CD14-positive monocyte (primary cell): ENCODE results near the gene FBXW11. TPM values are rescaled to one million over a fixed set of nuclear protein-coding genes. Genes with fewer than 3 reads are reported as not detected.

ENCODE experiments used
- DNase-seq, 3 donors: peaks; one replicate each; pipeline ENCODE4 v3.0.0-alpha.2; 2011 to 2022
- H2AFZ ChIP-seq: 2 replicates; pipeline ENCODE4 v1.6.0; 2012; ENCODE audit warnings: mild to moderate bottlenecking, low read depth, low read length, inconsistent platforms; ENCODE audit not compliant: insufficient read depth, poor library complexity, severe bottlenecking
- H3K27ac ChIP-seq, 2 donors: 1 replicate in 1 of 2; 2 replicates in 1 of 2; pipeline ENCODE4 v1.5.1; 2012 to 2013; ENCODE audit warnings: low read length in 2 of 2, control low read depth in 1 of 2, inconsistent platforms in 1 of 2, low read depth in 1 of 2, mild to moderate bottlenecking in 1 of 2
- H3K27me3 ChIP-seq, 2 donors: one replicate each; pipeline versions ENCODE4 v1.6.0 to v1.6.1; 2011 to 2013; ENCODE audit warnings: low read length in 2 of 2; ENCODE audit not compliant: control insufficient read depth in 2 of 2, insufficient read depth in 2 of 2
- H3K36me3 ChIP-seq, 2 donors: replicated peaks in 1 of 2; 1 replicate in 1 of 2; 2 replicates in 1 of 2; pipeline versions ENCODE4 v1.5.1 to v1.6.1; 2012 to 2013; ENCODE audit warnings: low read length in 2 of 2, control low read depth in 1 of 2, inconsistent platforms in 1 of 2, mild to moderate bottlenecking in 1 of 2; ENCODE audit not compliant: insufficient read depth in 2 of 2, control insufficient read depth in 1 of 2
- H3K4me1 ChIP-seq, 2 donors: 1 replicate in 1 of 2; 2 replicates in 1 of 2; pipeline versions ENCODE4 v1.5.1 to v1.6.1; 2012 to 2013; ENCODE audit warnings: low read length in 2 of 2, control low read depth in 1 of 2, inconsistent platforms in 1 of 2, mild to moderate bottlenecking in 1 of 2, moderate library complexity in 1 of 2; ENCODE audit not compliant: insufficient read depth in 2 of 2, control insufficient read depth in 1 of 2
- H3K4me2 ChIP-seq: replicated peaks from 2 replicates; pipeline ENCODE3; 2012; ENCODE audit warnings: low read length, moderate library complexity, mild to moderate bottlenecking; ENCODE audit not compliant: poor library complexity, severe bottlenecking; ENCODE audit errors: extremely low read depth
- H3K4me3 ChIP-seq, 3 experiments: fragments of 200-600 bp in 1 of 3; sonication (generic) in 1 of 3; replicated peaks in 1 of 3; 1 replicate in 2 of 3; 2 replicates in 1 of 3; pipeline ENCODE4 v1.5.1; 2011 to 2013; ENCODE audit warnings: low read length in 3 of 3, mild to moderate bottlenecking in 3 of 3, control low read depth in 2 of 3, low read depth in 2 of 3, inconsistent platforms in 1 of 3, moderate library complexity in 1 of 3
- H3K79me2 ChIP-seq: 2 replicates; pipeline ENCODE4 v1.6.0; 2012; ENCODE audit warnings: mild to moderate bottlenecking, control low read depth, inconsistent platforms, low read length, moderate library complexity; ENCODE audit not compliant: insufficient read depth
- H3K9ac ChIP-seq: 2 replicates; pipeline ENCODE4 v1.6.0; 2017; ENCODE audit warnings: low read length, mild to moderate bottlenecking; ENCODE audit not compliant: insufficient read depth, poor library complexity, severe bottlenecking
- H3K9me3 ChIP-seq, 2 donors: replicated peaks in 1 of 2; 1 replicate in 1 of 2; 2 replicates in 1 of 2; pipeline versions ENCODE4 v1.5.1 to v1.6.1; 2012 to 2013; ENCODE audit warnings: low read length in 2 of 2, control low read depth in 1 of 2; ENCODE audit not compliant: control insufficient read depth in 1 of 2, insufficient read depth in 1 of 2
- H4K20me1 ChIP-seq: 2 replicates; pipeline ENCODE4 v1.6.0; 2012; ENCODE audit warnings: mild to moderate bottlenecking, low read length, control low read depth, moderate library complexity; ENCODE audit not compliant: insufficient read depth
- H3K27ac Mint-ChIP-seq, 7 donors: one replicate each; pipeline ENCODE4 v1.8.0; 2020; ENCODE audit warnings: mild to moderate bottlenecking in 7 of 7, mixed read lengths in 7 of 7, moderate library complexity in 6 of 7, inconsistent platforms in 2 of 7
- H3K27me3 Mint-ChIP-seq, 3 donors: one replicate each; pipeline ENCODE4 v1.8.0; 2021 to 2022; ENCODE audit warnings: low read depth in 3 of 3, mild to moderate bottlenecking in 3 of 3, mixed read lengths in 3 of 3, moderate library complexity in 3 of 3, inconsistent platforms in 1 of 3
- H3K36me3 Mint-ChIP-seq, 2 donors: one replicate each; pipeline ENCODE4 v1.8.0; 2020; ENCODE audit warnings: mixed read lengths in 2 of 2, inconsistent platforms in 1 of 2, mild to moderate bottlenecking in 1 of 2
- H3K4me1 Mint-ChIP-seq: one replicate; pipeline ENCODE4 v1.8.0; 2020; ENCODE audit warnings: mild to moderate bottlenecking, mixed read lengths
- H3K4me3 Mint-ChIP-seq, 2 donors: one replicate each; pipeline ENCODE4 v1.8.0; 2020; ENCODE audit warnings: mild to moderate bottlenecking in 2 of 2, mixed read lengths in 2 of 2, moderate library complexity in 1 of 2
- H3K9me3 Mint-ChIP-seq, 7 donors: one replicate each; pipeline ENCODE4 v1.8.0; 2020 to 2022; ENCODE audit warnings: mixed read lengths in 7 of 7, mild to moderate bottlenecking in 6 of 7, moderate library complexity in 6 of 7, inconsistent platforms in 2 of 7
- WGBS: methylation state at CpG from one replicate; pipeline ENCODE4 v1.1.5; 2013; ENCODE audit warnings: missing lambda C conversion rate; ENCODE audit not compliant: insufficient coverage; 5-methylcytosine and 5-hydroxymethylcytosine counted together
- intact Hi-C, 2 donors: fragments of 100-400 bp; cut with micrococcal nuclease; formaldehyde crosslinking; loops; one replicate each; pipeline versions ENCODE4 v1.15.0 to v1.15.1; 2023
- polyA plus RNA-seq, 3 donors: library from polyadenylated mRNA; depleted of rRNA in 1 of 3; unstranded in 2 of 3; stranded (reverse) in 1 of 3; fragments of 300-500 nt in 2 of 3; fragments of >200 nt in 1 of 3; fragmentation: Illumina TruSeq in 2 of 3; gene quantifications; 1 replicate in 2 of 3; 2 replicates in 1 of 3; pipeline ENCODE4 v1.2.3, GENCODE V29; 2012 to 2021
- TF ChIP-seq, protein P1 (sequence below): fragments of 200-600 bp; IDR thresholded peaks from one replicate; pipeline ENCODE4 v1.8.0; 2022; ENCODE audit warnings: antibody characterized with exemption, mild to moderate bottlenecking

FBXW11 gene
- polyA plus RNA-seq, 3 donors: 15.0 to 24.5 (median 18.2) TPM

DNA sequence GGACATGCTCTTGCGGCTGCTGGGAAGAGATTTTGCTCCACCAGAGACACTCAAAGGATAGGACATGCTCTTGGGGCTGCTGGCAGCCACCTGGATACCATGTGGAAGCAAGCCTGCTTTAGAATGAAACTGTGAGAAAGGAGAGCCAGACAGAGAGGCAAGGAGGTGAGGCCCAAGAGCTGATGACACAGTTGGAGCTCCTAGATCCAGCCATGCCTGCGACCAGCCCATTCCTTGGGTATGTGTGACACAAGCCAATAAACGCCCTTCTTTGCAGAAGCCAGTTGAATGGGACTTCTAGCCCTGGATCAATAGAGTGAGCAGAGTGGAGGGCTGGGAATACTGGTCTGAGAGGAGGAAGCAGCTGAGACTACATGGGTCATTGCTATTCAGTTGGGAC lies 151.2 kb downstream of the FBXW11 start:
- Mint-ChIP-seq H3K9me3 (peaks cover 0 to 5% (median 3%) of the 10 kb centered on the region in 7 donors), H3K27ac (peak overlapping the region in 3 of 7 donors; percentile 12 to 51 (median 15)), H3K4me3 (no peak overlapping the region), H3K27me3 (peaks cover 0 to 1% (median 0%) of the 10 kb centered on the region in 3 donors), H3K4me1 (peaks cover 73% of the 10 kb centered on the region), H3K36me3 (peaks cover 6 to 17% of the 10 kb centered on the region in 2 donors)
- Histone ChIP-seq H3K79me2 (no peaks in the 10 kb centered on the region), H3K27me3 (no peaks in the 10 kb centered on the region), H3K9me3 (no peaks in the 10 kb centered on the region), H4K20me1 (no peaks in the 10 kb centered on the region), H3K4me2 (no peak overlapping the region), H3K4me1 (peaks cover 56 to 73% of the 10 kb centered on the region in 2 donors), H3K9ac (no peak overlapping the region), H3K36me3 (peaks cover under 1 to 4% of the 10 kb centered on the region in 2 donors), H3K27ac (peak overlapping the region in 1 of 2 donors; percentile 60), H2AFZ (no peak overlapping the region), H3K4me3 (no peak overlapping the region)
- no peak for DNase-seq
- intact Hi-C loops: no loop called here
- WGBS: 100% methylated on average over 2 of the region's 3 CpGs
- TF ChIP-seq, protein P1, sequence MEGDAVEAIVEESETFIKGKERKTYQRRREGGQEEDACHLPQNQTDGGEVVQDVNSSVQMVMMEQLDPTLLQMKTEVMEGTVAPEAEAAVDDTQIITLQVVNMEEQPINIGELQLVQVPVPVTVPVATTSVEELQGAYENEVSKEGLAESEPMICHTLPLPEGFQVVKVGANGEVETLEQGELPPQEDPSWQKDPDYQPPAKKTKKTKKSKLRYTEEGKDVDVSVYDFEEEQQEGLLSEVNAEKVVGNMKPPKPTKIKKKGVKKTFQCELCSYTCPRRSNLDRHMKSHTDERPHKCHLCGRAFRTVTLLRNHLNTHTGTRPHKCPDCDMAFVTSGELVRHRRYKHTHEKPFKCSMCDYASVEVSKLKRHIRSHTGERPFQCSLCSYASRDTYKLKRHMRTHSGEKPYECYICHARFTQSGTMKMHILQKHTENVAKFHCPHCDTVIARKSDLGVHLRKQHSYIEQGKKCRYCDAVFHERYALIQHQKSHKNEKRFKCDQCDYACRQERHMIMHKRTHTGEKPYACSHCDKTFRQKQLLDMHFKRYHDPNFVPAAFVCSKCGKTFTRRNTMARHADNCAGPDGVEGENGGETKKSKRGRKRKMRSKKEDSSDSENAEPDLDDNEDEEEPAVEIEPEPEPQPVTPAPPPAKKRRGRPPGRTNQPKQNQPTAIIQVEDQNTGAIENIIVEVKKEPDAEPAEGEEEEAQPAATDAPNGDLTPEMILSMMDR: no peak

DNA sequence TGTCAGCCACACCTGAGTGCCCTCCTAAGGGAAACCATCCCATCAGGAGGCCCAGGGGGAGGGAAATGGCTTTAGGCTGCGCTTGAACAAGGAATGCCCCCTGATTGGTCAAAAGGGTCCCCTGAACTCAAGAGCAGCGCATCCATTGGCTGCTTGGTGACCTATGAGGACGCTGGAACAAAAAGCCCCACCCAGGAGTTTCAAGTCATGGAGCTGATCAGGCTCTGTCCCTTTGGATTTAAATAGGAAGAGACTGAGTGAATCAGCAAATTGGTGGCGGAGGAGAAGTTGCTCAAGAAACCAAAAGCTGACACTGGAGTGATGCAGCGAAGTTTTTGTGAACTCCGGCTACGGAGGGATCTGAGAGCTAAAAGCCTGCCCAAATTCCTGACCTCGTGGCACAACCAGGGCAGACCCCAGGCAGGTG lies 154.2 kb downstream of the FBXW11 start:
- H3K27ac ChIP-seq: peak overlapping the region; percentile 66 to 82
- Mint-ChIP-seq H3K27me3 (peaks cover 0 to 4% (median 0%) of the 10 kb centered on the region in 3 donors), H3K9me3 (peaks cover 0 to 3% (median 0%) of the 10 kb centered on the region in 7 donors), H3K4me1 (peaks cover 69% of the 10 kb centered on the region), H3K36me3 (peaks cover 3 to 11% of the 10 kb centered on the region in 2 donors), H3K4me3 (peak overlapping the region; percentile 24 to 69), H3K27ac (peak overlapping the region; percentile 65 to 88 (median 82))
- no peaks in the 10 kb centered on the region for H3K27me3 ChIP-seq
- H3K4me3 ChIP-seq: peak overlapping the region in 1 of 3 experiments; percentile 65
- H3K36me3 ChIP-seq: no peaks in the 10 kb centered on the region
- H3K9ac ChIP-seq: peak overlapping the region; percentile 47
- H3K4me2 ChIP-seq: peak overlapping the region; percentile 75
- no peaks in the 10 kb centered on the region for H3K9me3 ChIP-seq
- H3K4me1 ChIP-seq: peaks cover 53 to 71% of the 10 kb centered on the region in 2 donors
- whole genome bisulfite sequencing: 23% methylated on average over 8 of the region's 8 CpGs
- peak; percentile 36 to 72 (median 69) for DNase-seq
- no peaks in the 10 kb centered on the region for H4K20me1 ChIP-seq
- no peaks in the 10 kb centered on the region for H3K79me2 ChIP-seq
- peak overlapping the region; percentile 78 for H2AFZ ChIP-seq
- TF ChIP-seq, protein P1: no peak
- intact Hi-C loops: no loop called here
